ENCODE results near the gene LRRC2.
"Not testable (repeated sequence)": the region's sequence is repeated elsewhere in the genome, so short reads cannot be mapped to it uniquely, and the experiment has no call there.

The LRRC2 gene, protein sequence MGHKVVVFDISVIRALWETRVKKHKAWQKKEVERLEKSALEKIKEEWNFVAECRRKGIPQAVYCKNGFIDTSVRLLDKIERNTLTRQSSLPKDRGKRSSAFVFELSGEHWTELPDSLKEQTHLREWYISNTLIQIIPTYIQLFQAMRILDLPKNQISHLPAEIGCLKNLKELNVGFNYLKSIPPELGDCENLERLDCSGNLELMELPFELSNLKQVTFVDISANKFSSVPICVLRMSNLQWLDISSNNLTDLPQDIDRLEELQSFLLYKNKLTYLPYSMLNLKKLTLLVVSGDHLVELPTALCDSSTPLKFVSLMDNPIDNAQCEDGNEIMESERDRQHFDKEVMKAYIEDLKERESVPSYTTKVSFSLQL

DNA sequence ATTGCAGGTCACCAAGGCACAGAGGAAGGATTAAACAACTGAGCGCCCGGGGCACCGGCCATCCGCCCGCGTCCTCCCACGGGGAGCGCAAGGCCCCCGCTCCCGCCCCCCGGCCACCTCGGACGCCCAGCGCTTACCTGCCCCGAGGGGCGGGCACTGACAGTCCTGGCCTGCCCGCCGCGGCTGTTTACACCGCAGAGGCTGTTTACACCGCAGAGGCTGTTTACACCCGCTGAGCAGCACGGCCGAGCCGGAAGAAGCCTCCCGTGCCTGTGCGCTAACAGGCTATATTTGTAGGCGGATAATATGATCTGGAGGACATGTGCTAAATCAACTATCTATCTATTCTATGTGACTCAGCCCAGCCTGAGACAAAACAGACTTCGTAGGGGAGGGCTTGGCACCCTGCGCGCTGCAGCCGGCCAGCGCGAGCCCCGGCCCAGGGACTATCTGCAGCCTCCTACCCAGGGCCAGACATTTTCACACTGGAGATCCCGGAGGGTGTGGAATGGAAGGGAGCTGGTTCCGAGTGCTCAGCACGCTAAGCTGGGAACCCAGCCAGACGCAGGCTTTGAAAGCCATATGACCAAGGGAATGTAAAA lies at the start of gene LRRC2:
Gene LRRC2, minus strand, starts transcription at position 263 of the 602 bp plus-strand sequence. CDS start 14,711 bp downstream, outside the sequence.
- peak in 3 of 4 experiments; percentile 3 to 12 (median 5) for DNase-seq

DNA sequence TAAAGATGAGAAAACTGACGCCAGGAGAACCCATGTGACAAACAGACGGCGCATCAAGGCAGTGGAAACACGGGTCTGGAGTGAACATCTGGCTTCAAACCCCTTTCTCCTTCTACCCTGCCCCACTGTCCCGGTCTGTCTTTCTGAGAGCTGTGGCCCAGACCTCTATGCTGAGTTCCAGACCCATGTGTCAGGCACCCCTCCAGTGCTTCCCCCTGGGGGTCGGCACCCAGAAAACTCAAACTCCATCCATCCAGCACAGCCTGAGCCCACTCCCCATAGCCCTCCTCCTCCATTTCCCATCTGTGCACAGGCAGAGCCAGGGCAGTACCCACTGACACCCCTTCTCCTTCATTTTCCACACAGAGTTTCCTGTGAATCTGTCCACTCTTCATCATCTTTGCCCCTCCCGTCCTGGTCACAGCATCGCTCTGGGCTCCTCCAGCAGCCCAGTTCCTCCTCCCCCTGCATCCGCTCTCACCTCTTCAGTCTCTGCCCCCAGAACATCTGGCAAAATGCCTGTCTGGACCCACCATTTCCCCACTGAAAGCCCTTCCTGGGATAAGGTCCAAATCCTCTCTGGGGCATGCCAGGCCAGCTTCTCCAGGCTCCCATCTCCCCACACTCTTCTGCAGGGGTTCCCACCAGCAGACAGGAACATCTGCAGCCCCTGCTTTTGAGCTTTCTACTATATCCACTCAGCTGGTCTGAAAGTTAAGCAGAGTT lies 49.1 kb upstream of the LRRC2 start:
- DNase-seq = no peak

DNA sequence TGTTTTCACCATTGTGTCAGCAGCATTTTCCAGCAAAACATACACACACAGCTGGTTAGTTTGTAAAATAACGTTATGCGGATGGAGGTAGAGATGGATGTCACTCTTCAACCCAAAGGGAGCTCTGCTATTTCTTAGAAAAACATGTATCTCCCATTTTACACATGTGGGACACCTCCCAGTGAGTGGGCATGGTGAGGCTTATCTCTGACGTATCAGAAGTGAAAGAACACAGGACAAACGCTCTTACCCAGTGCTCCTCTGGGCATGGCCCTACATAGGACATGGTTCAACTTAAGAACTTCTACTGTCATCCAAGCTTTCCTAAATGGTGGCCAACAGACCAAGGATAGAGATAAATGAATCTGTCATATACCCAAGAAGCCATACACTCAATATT lies 48.3 kb upstream of the LRRC2 start:
- DNase-seq = no peak

DNA sequence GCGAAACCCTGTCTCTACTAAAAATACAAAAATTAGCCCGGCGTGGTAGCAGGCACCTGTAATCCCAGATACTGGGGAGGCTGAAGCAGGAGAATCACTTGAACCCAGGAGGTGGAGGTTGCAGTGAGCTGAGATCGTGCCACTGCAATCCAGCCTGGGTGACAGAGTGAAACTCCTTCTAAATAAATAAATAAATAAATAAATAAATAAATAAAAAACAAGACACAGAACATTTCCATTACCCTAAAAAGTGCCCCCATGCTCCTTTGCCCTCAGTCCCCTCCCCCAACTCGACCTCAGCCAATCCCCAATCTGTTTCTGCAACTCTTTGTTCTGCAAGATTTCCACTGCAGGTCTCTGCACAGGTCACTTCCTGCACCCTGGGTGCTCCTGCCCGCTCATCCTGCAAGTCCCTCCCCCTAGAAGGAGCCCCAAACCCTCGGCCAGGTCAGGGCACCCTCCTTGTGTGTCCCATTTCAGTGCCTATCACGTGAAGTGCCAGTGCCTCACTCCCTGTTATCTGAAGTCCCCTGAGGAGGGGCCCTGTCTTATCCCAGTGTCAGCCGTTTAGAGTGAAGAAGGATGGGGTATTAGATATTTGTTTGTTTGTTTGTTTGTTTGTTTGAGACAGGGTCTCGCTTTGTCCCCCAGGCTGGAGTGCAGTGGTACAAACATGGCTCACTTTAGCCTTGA lies 47.4 kb upstream of the LRRC2 start:
- no peak for DNase-seq

DNA sequence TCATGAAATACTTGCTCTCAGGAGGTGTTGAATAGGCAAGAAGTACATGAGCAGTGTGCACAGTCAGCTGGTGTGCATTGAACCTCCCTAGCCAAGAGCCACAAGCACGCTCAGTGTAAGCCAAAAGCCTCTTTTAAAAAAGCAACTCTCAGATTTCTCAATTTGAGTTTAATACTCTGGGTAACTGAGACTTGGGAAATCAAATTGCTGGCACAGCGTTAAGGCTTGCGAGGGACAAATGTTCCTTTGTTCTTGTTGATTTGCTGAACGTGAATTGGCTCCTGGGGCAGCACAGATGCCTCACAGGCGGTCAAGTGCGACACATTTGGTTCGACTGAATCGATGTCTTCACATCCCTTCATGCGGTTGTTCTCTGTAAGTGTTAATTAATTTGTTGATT lies 46.2 kb upstream of the LRRC2 start, which contains the start of gene FAM240A:
Gene FAM240A, plus strand, starts transcription at position 202 of the 400 bp plus-strand sequence. Its CDS starts 159 bp downstream, at position 361.
- no peak for DNase-seq

DNA sequence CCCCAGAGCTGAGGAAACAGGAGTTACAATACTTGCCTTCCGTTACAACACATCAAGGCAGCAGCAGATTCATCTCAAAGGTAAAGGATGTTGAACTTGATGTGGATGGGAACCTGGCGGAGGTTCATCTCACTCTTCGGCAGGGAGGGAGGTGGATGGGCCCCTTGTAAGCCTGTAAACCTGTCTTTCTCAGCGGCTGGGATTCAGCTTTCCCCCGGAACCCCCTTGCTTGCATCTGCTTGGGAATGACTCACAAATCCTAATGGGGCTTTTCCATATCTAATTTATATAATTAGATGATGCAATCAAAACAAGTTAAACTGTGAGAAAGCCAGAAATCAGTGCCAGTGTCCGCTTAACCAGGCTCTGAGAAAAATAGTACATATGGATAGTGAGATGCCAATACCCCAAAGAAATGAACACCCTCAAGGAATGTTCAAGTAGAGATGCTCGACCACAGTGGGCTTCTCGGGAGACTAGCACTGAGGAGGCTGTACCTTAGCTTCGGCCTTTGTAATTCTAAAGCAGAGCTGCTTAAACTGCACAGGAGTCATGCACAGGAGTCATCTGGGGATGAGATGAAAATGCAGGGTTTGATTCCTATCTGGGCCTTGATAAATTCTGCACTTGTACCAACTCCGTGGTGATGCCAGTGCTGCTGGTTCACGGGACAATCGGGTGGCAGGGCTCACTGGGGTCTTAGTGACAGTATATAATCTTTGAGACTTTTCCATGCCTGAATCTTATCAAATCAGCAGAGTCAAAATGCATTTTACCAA lies 44.0 kb upstream of the LRRC2 start:
- no peak for DNase-seq

DNA sequence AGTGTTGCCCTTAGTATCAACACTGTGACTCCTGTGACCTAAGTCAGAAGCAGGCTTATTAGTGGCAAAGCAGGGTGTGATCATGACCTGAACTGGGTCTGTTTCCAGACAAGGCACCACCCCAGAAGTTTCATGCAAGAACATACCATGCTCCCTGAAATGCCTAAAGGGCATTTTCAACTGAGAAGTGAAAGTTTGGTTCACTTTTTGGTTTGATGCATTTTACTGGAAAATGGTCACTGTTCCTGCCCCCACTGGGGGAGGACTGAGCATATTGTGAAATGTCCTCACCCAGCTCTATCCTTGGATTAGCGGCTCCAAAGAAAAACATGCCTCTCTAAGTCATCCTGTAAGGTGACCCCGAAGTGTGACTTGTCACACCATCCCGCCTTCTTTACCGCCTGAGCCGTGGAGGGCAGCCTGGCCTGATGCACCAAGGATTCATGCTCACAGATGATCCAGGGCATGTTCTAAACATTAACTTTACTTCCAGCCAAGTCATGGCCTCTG lies 43.2 kb upstream of the LRRC2 start:
- no peak for DNase-seq

DNA sequence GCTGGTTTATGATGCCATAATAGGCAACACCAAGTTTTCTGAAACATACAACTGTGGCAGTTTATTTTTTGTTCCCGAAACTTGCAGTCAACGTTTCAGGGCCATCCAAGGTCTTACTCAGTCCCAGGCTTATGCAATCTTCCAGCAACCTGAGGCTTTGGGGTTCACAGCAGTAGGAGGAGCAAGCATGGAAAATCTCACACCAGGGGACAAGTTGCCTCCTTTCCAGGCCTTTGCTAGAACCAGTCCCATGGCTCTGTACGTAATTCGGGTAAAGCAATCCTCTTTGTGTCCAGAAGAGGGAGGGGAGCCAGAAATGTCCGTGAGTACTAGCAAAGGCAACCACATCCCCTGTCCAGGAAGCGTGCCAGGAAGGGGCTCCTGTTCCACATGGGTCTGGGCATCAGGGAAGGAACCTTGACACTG lies 41.5 kb upstream of the LRRC2 start:
- no peak for DNase-seq

DNA sequence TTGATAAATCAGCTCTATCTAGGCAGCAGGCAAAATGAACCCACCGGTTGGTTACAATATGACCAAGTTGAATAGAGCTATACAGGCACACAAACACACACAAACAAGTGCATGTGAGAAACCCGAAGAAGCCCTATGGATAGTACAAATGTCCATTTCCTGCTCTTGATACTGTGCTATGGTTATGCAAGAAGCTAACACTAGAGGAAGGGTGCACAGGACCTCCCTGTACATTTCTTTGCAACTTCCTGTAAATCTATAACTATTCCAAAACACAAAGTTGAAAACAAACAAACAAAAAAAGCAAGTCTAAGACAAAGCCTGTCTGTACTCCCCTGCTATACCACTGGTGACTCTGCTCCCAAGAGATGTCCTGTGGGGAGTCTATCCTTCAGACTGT lies 38.0 kb upstream of the LRRC2 start:
- DNase-seq = no peak

DNA sequence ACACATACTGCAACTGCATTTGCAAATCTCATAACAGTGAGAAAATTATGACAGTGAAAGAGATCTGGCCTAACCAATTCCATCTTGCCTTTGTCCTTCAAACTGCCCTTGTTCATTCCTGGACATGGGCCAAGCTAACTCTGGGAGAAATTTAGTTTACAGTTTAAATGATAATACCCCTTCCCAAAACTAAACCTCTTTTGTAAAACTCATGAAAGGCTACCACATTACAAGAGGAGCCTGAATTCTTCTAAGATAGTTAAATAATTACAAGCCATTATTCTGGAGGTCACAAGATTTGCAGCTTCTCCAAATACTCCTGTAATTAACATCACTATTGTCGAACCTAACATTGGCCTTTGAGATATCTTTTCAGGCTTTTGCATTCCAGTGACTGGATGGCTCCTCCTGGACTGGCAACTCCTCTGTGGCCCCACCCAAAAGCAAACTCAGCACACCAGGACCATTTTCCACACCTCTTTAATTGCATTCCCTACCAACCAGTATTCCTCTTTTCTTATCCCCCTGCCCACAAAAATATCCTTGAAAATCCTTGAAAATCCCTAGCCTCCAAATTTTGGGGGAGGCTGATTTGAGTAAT lies 37.4 kb upstream of the LRRC2 start:
- no peak for DNase-seq

DNA sequence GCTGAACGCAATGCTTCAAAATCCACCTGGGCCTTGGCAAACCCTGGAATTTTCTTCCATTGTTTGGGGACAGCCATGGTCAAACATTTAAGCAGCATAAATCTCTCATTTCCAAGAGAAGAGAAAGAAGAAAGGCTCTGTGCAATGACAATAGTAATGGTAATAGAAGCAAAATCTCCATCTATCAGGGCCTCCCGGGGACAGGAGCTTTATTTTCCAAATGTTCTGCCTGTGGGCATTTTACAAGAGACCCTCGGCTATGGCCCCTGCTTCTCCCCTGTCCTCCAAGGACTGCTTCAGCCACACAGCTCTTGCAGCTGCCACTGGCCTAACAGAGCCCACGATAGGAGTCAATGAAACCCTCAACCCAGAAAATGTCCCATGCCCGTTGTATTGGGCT lies 33.5 kb upstream of the LRRC2 start:
- no peak for DNase-seq

DNA sequence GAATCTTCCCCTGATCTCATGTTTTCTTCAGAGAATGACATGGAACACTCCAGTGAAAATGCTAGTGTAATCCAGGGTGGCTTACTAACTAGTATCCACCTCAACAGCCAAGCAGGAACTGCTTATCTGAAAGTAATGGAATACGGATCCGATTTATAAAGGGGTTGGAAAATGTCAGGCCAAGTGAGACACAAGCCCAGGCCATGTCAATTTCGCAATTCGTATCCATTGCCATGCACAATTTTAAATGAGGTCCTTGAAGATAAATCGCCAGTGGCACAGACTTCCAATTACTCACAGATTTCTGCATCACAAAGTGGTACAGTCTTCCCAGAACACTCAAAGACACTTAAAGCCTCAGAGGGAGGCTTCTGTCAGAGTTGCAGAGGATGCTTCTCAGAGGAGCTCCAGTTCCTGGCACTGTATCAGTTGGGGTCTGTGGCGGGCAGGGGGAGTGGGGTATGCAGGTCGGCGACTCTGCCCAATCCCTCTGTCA lies 29.8 kb upstream of the LRRC2 start:
- DNase-seq = no peak

DNA sequence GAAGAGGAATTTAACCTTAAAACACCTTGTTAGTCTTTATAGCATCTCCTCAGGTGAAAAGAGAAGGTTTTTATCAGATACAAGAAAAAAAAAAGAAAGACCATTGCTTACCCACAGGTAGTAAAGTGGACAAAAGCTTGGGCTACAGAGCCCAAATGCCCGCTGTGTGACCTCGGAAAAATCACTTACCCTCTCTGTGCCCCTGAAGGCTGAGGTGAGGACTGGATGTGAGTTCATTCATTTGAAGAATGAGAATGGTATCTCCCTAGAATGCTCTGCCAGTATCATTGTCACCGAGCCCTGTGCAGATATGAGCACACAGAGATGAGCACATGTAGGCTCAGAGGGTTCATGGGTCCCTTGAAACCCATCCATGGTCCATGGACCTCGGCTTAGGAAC lies 28.6 kb upstream of the LRRC2 start:
- no peak for DNase-seq

DNA sequence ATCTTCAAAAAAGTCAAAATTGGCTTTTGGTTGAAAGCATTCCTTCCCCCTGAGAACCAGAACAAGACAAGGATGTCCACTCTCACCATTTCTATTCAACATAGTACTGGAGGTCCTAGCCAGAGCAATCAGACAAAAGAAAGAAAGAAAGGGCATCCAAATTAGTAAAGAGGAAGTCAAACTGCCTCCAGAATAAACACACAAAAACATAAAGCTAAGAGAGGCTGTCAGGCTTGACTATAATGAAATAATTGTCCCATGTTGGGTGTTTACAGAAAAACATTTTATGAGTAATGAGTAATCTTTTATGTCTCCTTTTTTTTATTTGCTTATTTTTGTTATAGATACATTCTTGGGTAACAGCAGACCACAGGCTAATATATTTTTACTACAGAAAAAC lies 27.9 kb upstream of the LRRC2 start:
- no peak for DNase-seq

DNA sequence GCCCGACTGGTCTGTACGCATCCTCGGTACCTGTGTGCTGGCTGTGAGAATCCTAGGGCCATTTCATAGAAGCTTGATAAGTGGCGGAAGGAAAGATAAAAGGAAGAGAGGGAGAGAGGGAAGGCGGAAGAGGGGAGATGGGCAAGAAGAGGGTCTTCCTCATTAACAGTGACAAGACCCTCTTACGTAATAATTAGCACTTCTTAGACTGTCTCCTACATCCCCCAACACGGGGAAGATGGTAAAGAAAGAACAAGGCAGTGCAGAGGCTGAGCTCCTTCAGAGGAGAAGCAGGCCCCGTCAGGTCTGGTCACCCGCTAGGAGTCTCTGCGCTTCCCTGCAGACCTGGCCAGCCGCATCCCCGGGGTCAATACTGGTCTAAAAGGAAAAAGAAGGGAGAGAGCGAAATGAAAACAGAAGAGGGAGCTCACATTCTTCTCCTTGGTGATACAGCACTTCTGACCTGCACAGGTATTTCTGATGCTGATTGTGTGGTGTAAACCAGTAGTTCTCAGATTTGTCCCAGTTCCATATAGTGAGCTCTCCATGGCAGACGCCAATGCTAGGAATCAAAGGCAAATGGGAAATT lies 27.3 kb upstream of the LRRC2 start:
- DNase-seq = no peak

DNA sequence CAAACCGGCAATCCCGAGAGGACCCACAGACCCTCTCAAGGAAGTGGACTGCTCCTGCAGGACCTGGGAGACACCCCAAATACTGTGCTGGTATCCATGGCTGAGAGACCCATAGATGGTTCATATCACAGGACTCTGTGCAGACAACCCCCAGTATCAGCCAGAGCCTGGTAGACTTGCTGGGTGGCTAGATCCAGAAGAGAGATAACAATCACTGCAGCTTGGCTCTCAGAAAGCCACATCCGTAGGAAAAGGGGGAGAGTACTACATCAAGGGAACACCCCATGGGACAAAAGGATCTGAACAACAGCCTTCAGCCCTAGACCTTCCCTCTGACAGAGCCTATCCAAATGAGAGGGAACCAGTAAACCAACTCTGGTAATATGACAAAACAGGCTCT lies 21.2 kb upstream of the LRRC2 start:
- DNase-seq = not testable (repeated sequence)

DNA sequence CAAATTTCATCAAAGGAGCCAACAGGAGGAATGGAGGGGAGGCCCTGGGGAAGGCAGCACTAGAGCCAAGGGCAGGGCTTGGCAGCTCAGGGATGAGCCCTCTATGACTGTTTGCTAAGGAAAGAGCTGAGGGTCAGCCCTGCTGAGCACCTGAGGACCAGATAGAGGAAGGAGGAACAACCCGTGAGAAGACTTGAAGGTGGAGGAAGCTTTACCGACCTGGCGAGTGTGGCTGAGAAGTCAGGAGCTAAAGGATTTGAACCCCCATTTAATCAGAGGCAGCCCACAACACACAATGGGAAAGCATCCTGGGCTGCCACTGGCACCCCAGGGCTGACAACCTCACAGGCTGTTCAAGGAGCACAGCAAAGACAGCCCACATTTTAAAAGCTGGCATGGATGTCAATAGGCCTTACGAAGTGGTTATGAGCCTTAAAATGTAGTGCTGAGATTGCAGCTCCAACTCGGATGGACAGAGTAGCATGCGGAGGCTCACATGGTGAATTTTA lies 20.7 kb upstream of the LRRC2 start:
- no peak for DNase-seq

DNA sequence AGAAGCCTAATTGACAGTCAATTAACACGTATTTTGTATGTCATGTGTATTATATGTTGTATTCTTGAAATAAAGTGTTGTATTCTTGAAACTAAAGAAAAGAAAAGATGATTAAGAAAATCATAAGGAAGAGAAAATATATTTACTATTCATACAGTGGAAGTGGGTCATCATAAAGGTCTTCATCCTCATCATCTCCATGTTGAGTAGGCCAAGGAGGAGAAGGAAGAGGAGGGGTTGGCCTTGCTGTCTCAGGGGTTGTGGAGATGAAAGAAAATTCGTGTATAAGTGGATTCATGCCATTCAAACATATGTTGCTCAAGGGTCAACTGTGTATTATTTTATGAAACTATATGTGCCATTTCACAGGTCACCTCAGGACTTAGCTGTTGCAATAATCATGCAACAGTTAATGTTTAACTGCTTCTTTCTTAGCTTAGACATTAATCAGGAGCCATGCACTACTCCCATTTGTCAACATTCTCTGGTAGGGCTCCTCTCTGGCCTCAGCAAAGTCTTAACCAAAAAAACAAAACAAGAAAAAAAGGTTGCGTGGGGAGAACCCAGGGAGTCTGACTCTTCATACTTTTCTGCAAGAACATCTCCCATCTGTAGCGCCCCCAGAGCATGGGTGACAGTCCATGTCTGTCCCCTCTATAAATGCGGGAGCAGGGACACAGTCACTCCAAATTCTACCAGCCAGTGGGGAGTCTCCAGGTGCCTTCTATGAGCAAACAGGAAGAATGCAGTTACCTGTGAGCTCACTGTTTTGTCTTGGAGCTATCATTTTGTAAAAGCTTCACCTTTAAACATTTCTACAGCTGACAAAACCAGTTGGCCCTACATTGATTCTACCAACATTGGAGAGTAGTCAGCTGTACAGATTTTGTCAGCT lies 19.9 kb upstream of the LRRC2 start:
- DNase-seq = no peak

DNA sequence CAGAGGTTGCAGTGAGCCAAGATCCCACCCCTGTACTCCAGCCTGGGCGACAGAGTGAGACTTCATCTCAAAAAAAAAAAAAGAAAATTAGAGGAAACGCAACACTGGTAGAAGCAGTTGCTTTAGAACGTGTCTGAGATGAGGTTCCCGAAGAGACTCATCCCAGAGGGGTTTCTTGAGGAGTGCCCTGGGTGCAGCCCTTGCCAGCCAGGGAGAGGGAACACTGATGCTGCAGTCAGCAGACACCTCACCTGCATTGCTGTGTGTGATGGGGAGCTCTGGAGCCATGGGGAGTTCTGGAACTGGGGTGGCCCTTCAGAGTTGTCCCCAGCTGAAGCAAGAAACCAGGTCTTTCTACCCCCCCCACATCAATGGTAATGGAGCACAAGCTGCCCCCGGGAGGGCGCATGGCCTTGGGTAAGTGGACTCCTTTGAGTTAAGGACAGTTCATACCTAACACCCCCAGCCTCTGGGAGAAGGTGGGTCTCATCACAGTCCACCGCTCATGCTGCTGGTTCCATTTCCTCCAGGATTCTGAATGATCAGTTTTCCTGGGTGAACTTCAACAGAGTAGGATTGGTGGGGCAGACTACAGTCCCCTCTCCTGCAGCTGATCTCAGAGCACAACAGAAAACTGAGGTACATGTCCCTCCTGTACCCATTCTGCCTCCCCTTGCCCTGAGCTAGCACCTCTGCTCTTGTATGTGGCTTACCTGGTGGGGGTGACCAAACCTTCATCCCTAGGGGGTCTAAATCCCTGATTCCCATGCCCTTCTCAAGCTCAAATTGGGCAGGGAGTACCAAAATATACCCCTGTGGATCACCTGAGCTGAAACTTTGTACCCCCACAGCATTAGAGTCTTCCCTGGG lies 18.7 kb upstream of the LRRC2 start:
- no peak for DNase-seq
